IMR-90 (cell line): ENCODE results near the gene GLMN. TPM values are rescaled to one million over a fixed set of nuclear protein-coding genes. Genes with fewer than 3 reads are reported as not detected.

Experiments used
- ATAC-seq: fragments of 200-7000 bp; cut with Tn5 transposase; 2 replicates; pipeline ENCODE4 v1.9.1; 2020; ENCODE audit warnings: low read depth, mild to moderate bottlenecking, moderate library complexity
- BruUV-seq: library from RNA; stranded (reverse); fragments of 400-500 nt; replicated peaks from 2 replicates; lab custom pipeline; 2021; lab: Mats Ljungman, UMichigan
- CTCF ChIA-PET: fragments of 300-600 bp; formaldehyde crosslinking; extraction: SDS; loops from one replicate; lab custom pipeline; 2021; ENCODE audit warnings: antibody characterized with exemption; lab: Yijun Ruan, JAX
- POLR2A ChIA-PET: fragments of 300-600 bp; sonication (Branson Sonifier 250); formaldehyde crosslinking; loops from one replicate; lab custom pipeline; 2022; ENCODE audit warnings: antibody characterized with exemption; ENCODE audit not compliant: unreplicated experiment; lab: Charles Lee
- DNase-seq: peaks from one replicate; pipeline ENCODE4 v3.0.0; 2013
- H2AFZ ChIP-seq: replicated peaks from 2 replicates; pipeline ENCODE3; 2013; ENCODE audit warnings: low read length, mild to moderate bottlenecking; ENCODE audit not compliant: poor library complexity
- H2AK5ac ChIP-seq: 2 replicates; pipeline ENCODE4 v1.6.1; 2013; ENCODE audit warnings: low read depth, low read length, inconsistent platforms
- H2AK9ac ChIP-seq: replicated peaks from 2 replicates; pipeline ENCODE3; 2013; ENCODE audit warnings: mild to moderate bottlenecking, low read depth, low read length, moderate library complexity; ENCODE audit not compliant: poor library complexity
- H2BK120ac ChIP-seq: 2 replicates; pipeline ENCODE4 v1.6.1; 2013; ENCODE audit warnings: low read depth, low read length, inconsistent platforms
- H2BK15ac ChIP-seq: 3 replicates; pipeline ENCODE4 v1.6.1; 2013; ENCODE audit warnings: low read depth, low read length, inconsistent platforms
- H2BK20ac ChIP-seq: 2 replicates; pipeline ENCODE4 v1.6.1; 2013; ENCODE audit warnings: low read depth, mild to moderate bottlenecking, inconsistent platforms, low read length, moderate library complexity
- H2BK5ac ChIP-seq: 2 replicates; pipeline ENCODE4 v1.6.1; 2013; ENCODE audit warnings: mild to moderate bottlenecking, low read depth, low read length, inconsistent platforms; ENCODE audit not compliant: poor library complexity, severe bottlenecking
- H3K14ac ChIP-seq: replicated peaks from 2 replicates; pipeline ENCODE4 v1.6.1; 2013; ENCODE audit warnings: low read depth, low read length, inconsistent platforms
- H3K18ac ChIP-seq: 2 replicates; pipeline ENCODE4 v1.6.1; 2013; ENCODE audit warnings: low read depth, low read length, control low read depth
- H3K23ac ChIP-seq: 2 replicates; pipeline ENCODE4 v1.6.1; 2013; ENCODE audit warnings: low read depth, low read length, inconsistent platforms
- H3K27ac ChIP-seq: 2 replicates; pipeline ENCODE4 v1.5.1; 2013; ENCODE audit warnings: mild to moderate bottlenecking, control low read depth, low read length; ENCODE audit not compliant: insufficient read depth
- H3K27me3 ChIP-seq: 2 replicates; pipeline ENCODE4 v1.6.1; 2013; ENCODE audit warnings: low read length; ENCODE audit not compliant: control insufficient read depth, insufficient read depth
- H3K36me3 ChIP-seq: 2 replicates; pipeline ENCODE4 v1.6.1; 2013; ENCODE audit warnings: low read length, mixed read lengths; ENCODE audit not compliant: control insufficient read depth, insufficient read depth
- H3K4ac ChIP-seq: 2 replicates; pipeline ENCODE4 v1.6.1; 2013; ENCODE audit warnings: low read depth, low read length, inconsistent platforms
- H3K4me1 ChIP-seq: 2 replicates; pipeline ENCODE4 v1.6.1; 2013; ENCODE audit warnings: low read length, mixed read lengths; ENCODE audit not compliant: control insufficient read depth, insufficient read depth
- H3K4me2 ChIP-seq: 2 replicates; pipeline ENCODE4 v1.6.1; 2013; ENCODE audit warnings: low read depth, mild to moderate bottlenecking, control low read depth, low read length, moderate library complexity
- H3K4me3 ChIP-seq: 2 replicates; pipeline ENCODE4 v1.5.1; 2013; ENCODE audit warnings: low read depth, mild to moderate bottlenecking, control low read depth, low read length, moderate library complexity; ENCODE audit not compliant: insufficient read depth
- H3K56ac ChIP-seq: 2 replicates; pipeline ENCODE4 v1.6.1; 2013; ENCODE audit warnings: low read length, inconsistent platforms; ENCODE audit not compliant: insufficient read depth; ENCODE audit errors: extremely low read depth
- H3K79me1 ChIP-seq, 2 experiments: 2 replicates each; pipeline ENCODE4 v1.6.1; 2013; ENCODE audit warnings: low read length in 2 of 2, inconsistent platforms in 1 of 2, low read depth in 1 of 2
- H3K9ac ChIP-seq: 2 replicates; pipeline ENCODE4 v1.6.1; 2013; ENCODE audit warnings: low read depth, low read length, control low read depth
- H3K9me1 ChIP-seq: 2 replicates; pipeline ENCODE4 v1.6.1; 2013; ENCODE audit warnings: low read length, inconsistent platforms; ENCODE audit not compliant: insufficient read depth
- H3K9me3 ChIP-seq: 2 replicates; pipeline ENCODE4 v1.6.1; 2013; ENCODE audit warnings: low read length; ENCODE audit not compliant: control insufficient read depth, insufficient read depth
- H4K20me1 ChIP-seq: 2 replicates; pipeline ENCODE4 v1.6.1; 2013; ENCODE audit warnings: low read length, inconsistent platforms; ENCODE audit not compliant: insufficient read depth
- H4K5ac ChIP-seq: 2 replicates; pipeline ENCODE4 v1.6.1; 2013; ENCODE audit warnings: mild to moderate bottlenecking, low read depth, low read length, control low read depth
- H4K8ac ChIP-seq, 2 experiments: 2 replicates each; pipeline ENCODE4 v1.6.1; 2013; ENCODE audit warnings: low read depth in 2 of 2, low read length in 2 of 2, control low read depth in 1 of 2, inconsistent platforms in 1 of 2
- H4K91ac ChIP-seq: 2 replicates; pipeline ENCODE4 v1.6.1; 2013; ENCODE audit warnings: low read depth, low read length, inconsistent platforms; ENCODE audit not compliant: insufficient read depth
- BHLHE40 ChIP-seq: fragments of 150-350 bp; IDR thresholded peaks from 2 replicates; pipeline ENCODE4 v1.6.1; 2016; ENCODE audit warnings: mild to moderate bottlenecking, low read depth, low read length
- MAFK ChIP-seq: IDR thresholded peaks from 2 replicates; pipeline ENCODE4 v1.6.1; 2012; ENCODE audit warnings: low read depth, low read length, improper control_type of control experiment
- MAZ ChIP-seq: IDR thresholded peaks from 2 replicates; pipeline ENCODE4 v1.6.1; 2012; ENCODE audit warnings: low read depth, mild to moderate bottlenecking, low read length, improper control_type of control experiment, moderate library complexity, borderline replicate concordance
- NFE2L2 ChIP-seq: fragments of 150-350 bp; IDR thresholded peaks from 2 replicates; pipeline ENCODE4 v1.6.1; 2016; ENCODE audit warnings: low read depth, mild to moderate bottlenecking, low read length
- WGBS, 2 experiments: methylation state at CpG; one replicate each; pipeline versions ENCODE4 v1.1.5 to v1.1.7; 2013; ENCODE audit warnings: missing lambda C conversion rate in 2 of 2; ENCODE audit not compliant: insufficient read length in 1 of 2; ENCODE audit errors: extremely low coverage in 2 of 2; 5-methylcytosine and 5-hydroxymethylcytosine counted together
- dilution Hi-C: fragments of 300-500 bp; cut with HindIII; formaldehyde crosslinking; loops from one replicate; pipeline ENCODE4 v1.14.3; 2018; ENCODE audit warnings: low sequenced_read_pairs; ENCODE audit not compliant: unreplicated experiment
- in situ Hi-C: fragments of 300-500 bp; cut with MboI; formaldehyde crosslinking; loops from 3 replicates; pipeline ENCODE4 v1.14.3; 2019; ENCODE audit warnings: low sequenced_read_pairs, inconsistent platforms, mixed read lengths
- intact Hi-C: fragments of 100-400 bp; cut with micrococcal nuclease; formaldehyde crosslinking; loops from 2 replicates; pipeline ENCODE4 v1.10.0; 2022
- polyA plus RNA-seq, 3 experiments: library from polyadenylated mRNA; depleted of rRNA; stranded (reverse); fragments of >200 nt; gene quantifications; 2 replicates each; pipeline ENCODE4 v1.2.3, GENCODE V29; 2012; ENCODE audit warnings: low replicate concordance in 1 of 3
- total RNA-seq: library from RNA; depleted of rRNA; stranded (reverse); fragments of >200 nt; gene quantifications from 2 replicates; pipeline ENCODE4 v1.2.3, GENCODE V29; 2012
- TF ChIP-seq, protein P1 (sequence below): fragments of 150-350 bp; IDR thresholded peaks from 2 replicates; pipeline ENCODE4 v1.6.1; 2016; ENCODE audit warnings: low read depth, mild to moderate bottlenecking, low read length, moderate library complexity, borderline replicate concordance
- TF ChIP-seq, protein P2 (sequence below): fragments of 150-350 bp; IDR thresholded peaks from 2 replicates; pipeline ENCODE4 v1.6.1; 2017; ENCODE audit warnings: mild to moderate bottlenecking, antibody characterized with exemption, low read length, low read depth

The GLMN gene
- total and polyA plus RNA-seq, 2 of the 4 experiments (the other 2 are of a cell fraction): 4.1 to 4.7 TPM

DNA sequence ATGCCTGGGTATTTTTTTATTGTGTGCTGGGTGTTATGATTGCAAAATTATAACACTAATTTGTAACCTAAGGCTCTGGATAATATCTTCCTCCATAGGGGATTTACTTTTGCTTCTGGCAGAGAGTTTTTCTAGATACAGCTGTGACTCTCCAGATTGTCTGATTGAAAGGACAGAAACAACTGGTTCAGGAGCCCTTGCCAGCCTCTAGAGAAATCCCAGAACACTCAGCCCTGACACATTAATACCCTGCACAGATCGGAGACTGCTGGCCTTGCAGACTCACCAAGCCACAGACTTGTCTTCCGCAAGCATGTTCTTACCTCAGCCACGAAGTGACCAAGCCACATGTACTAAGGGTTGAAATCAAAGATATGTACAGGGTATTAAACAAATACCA is 70.4 kb downstream of the GLMN start:
- POLR2A ChIA-PET: no interaction called here
- Histone ChIP-seq H3K4me3 (no peak overlapping the region), H3K27ac (no peak overlapping the region), H3K27me3 (no peaks in the 10 kb centered on the region; the same call in 1 of the 2 replicates), H3K9me3 (no peaks in the 10 kb centered on the region), H3K56ac (no peak overlapping the region), H4K20me1 (no peaks in the 10 kb centered on the region), H3K4me1 (no peaks in the 10 kb centered on the region), H2BK5ac (no peak overlapping the region), H2BK15ac (no peak overlapping the region), H2BK20ac (no peak overlapping the region), H2AK9ac (no peak overlapping the region), H3K18ac (no peak overlapping the region), H2AK5ac (no peak overlapping the region), H4K5ac (no peak overlapping the region), H3K36me3 (no peaks in the 10 kb centered on the region), H3K14ac (no peak overlapping the region), H3K4me2 (no peak overlapping the region), H2BK120ac (no peak overlapping the region), H4K91ac (no peak overlapping the region), H3K4ac (no peak overlapping the region), H4K8ac (no peak overlapping the region), H3K79me1 (no peaks in the 10 kb centered on the region), H2AFZ (no peak overlapping the region), H3K23ac (no peak overlapping the region), H3K9ac (no peak overlapping the region), H3K9me1 (no peaks in the 10 kb centered on the region)
- in situ Hi-C loops (no loop called here), intact Hi-C loops (no loop called here), dilution Hi-C loops (no loop called here)
- no TSS peak for BruUV-seq
- no peak for TF ChIP-seq MAZ
- TF ChIP-seq, protein P1, sequence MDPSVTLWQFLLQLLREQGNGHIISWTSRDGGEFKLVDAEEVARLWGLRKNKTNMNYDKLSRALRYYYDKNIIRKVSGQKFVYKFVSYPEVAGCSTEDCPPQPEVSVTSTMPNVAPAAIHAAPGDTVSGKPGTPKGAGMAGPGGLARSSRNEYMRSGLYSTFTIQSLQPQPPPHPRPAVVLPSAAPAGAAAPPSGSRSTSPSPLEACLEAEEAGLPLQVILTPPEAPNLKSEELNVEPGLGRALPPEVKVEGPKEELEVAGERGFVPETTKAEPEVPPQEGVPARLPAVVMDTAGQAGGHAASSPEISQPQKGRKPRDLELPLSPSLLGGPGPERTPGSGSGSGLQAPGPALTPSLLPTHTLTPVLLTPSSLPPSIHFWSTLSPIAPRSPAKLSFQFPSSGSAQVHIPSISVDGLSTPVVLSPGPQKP: no peak
- no peak for TF ChIP-seq NFE2L2
- no peak for TF ChIP-seq BHLHE40
- no peak for TF ChIP-seq MAFK
- TF ChIP-seq, protein P2, sequence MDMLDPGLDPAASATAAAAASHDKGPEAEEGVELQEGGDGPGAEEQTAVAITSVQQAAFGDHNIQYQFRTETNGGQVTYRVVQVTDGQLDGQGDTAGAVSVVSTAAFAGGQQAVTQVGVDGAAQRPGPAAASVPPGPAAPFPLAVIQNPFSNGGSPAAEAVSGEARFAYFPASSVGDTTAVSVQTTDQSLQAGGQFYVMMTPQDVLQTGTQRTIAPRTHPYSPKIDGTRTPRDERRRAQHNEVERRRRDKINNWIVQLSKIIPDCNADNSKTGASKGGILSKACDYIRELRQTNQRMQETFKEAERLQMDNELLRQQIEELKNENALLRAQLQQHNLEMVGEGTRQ: no peak
- ATAC-seq (no peak), DNase-seq (no peak)
- CTCF ChIA-PET: no interaction called here
- WGBS, 2 experiments: no CpG with 5 or more reads among the region's 3 CpGs
